Duodenal mucosa (tissue), 2 donors: ENCODE data around the gene EPS8.

ENCODE experiments used
- H3K27ac ChIP-seq: one replicate; pipeline ENCODE4 v1.7.0; 2013; ENCODE audit warnings: low read depth, low read length
- H3K27me3 ChIP-seq, 2 donors: one replicate each; pipeline ENCODE4 v1.7.0; 2013; ENCODE audit warnings: low read length in 2 of 2, control low read depth in 1 of 2; ENCODE audit not compliant: insufficient read depth in 2 of 2, control insufficient read depth in 1 of 2
- H3K36me3 ChIP-seq, 2 donors: one replicate each; pipeline ENCODE4 v1.7.0; 2013; ENCODE audit warnings: low read length in 2 of 2, control low read depth in 1 of 2; ENCODE audit not compliant: insufficient read depth in 2 of 2, control insufficient read depth in 1 of 2
- H3K4me1 ChIP-seq, 2 donors: one replicate each; pipeline ENCODE4 v1.7.0; 2013; ENCODE audit warnings: low read length in 2 of 2, control low read depth in 1 of 2; ENCODE audit not compliant: insufficient read depth in 2 of 2, control insufficient read depth in 1 of 2
- H3K4me3 ChIP-seq, 2 donors: one replicate each; pipeline ENCODE4 v1.7.0; 2013; ENCODE audit warnings: low read length in 2 of 2, low read depth in 1 of 2
- H3K9ac ChIP-seq, 2 donors: one replicate each; pipeline ENCODE4 v1.7.0; 2013; ENCODE audit warnings: low read length in 2 of 2, low read depth in 1 of 2
- H3K9me3 ChIP-seq, 2 donors: one replicate each; pipeline ENCODE4 v1.7.0; 2013; ENCODE audit warnings: low read length in 2 of 2, control low read depth in 1 of 2; ENCODE audit not compliant: control insufficient read depth in 1 of 2

Gene EPS8

GRCh38 chr12:15636060-15636890 lies 152.9 kb downstream of the EPS8 start:
- Histone ChIP-seq H3K27me3 (no peaks in the 10 kb centered on the region), H3K4me1 (no peaks in the 10 kb centered on the region), H3K27ac (no peak overlapping the region), H3K4me3 (no peak overlapping the region), H3K9me3 (no peaks in the 10 kb centered on the region), H3K36me3 (peaks cover 11 to 25% of the 10 kb centered on the region in 2 donors), H3K9ac (no peak overlapping the region)

GRCh38 chr12:15634010-15634683 lies 155.0 kb downstream of the EPS8 start:
- Histone ChIP-seq H3K4me3 (no peak overlapping the region), H3K36me3 (peaks cover 0 to 14% of the 10 kb centered on the region in 2 donors), H3K9ac (no peak overlapping the region), H3K27ac (no peak overlapping the region), H3K9me3 (no peaks in the 10 kb centered on the region), H3K27me3 (no peaks in the 10 kb centered on the region), H3K4me1 (peaks cover 0 to 11% of the 10 kb centered on the region in 2 donors)

GRCh38 chr12:15633201-15633600 lies 156.0 kb downstream of the EPS8 start:
- no peak overlapping the region for H3K9ac ChIP-seq
- no peak overlapping the region for H3K4me3 ChIP-seq
- H3K9me3 ChIP-seq, result no peaks in the 10 kb centered on the region
- peaks cover 0 to 14% of the 10 kb centered on the region in 2 donors for H3K36me3 ChIP-seq
- no peaks in the 10 kb centered on the region for H3K27me3 ChIP-seq
- H3K4me1 ChIP-seq, result peaks cover 0 to 13% of the 10 kb centered on the region in 2 donors
- no peak overlapping the region for H3K27ac ChIP-seq

GRCh38 chr12:15632708-15633107 lies 156.5 kb downstream of the EPS8 start:
- Histone ChIP-seq H3K4me1 (peaks cover 0 to 13% of the 10 kb centered on the region in 2 donors), H3K27me3 (no peaks in the 10 kb centered on the region), H3K4me3 (no peak overlapping the region), H3K27ac (no peak overlapping the region), H3K9me3 (no peaks in the 10 kb centered on the region), H3K36me3 (peaks cover 0 to 13% of the 10 kb centered on the region in 2 donors), H3K9ac (no peak overlapping the region)

- H3K36me3 ChIP-seq, result peaks cover 0 to 9% of the 10 kb centered on the region in 2 donors
- no peaks in the 10 kb centered on the region for H3K9me3 ChIP-seq
- H3K9ac ChIP-seq, result no peak overlapping the region
- no peaks in the 10 kb centered on the region for H3K27me3 ChIP-seq
- no peak overlapping the region for H3K27ac ChIP-seq
- H3K4me1 ChIP-seq, result peaks cover 0 to 13% of the 10 kb centered on the region in 2 donors
- no peak overlapping the region for H3K4me3 ChIP-seq
Observed at GRCh38 chr12:15631007-15631715, 158.0 kb downstream of the EPS8 start.

GRCh38 chr12:15629761-15630160 lies 159.4 kb downstream of the EPS8 start:
- Histone ChIP-seq H3K9me3 (no peaks in the 10 kb centered on the region), H3K36me3 (peaks cover under 1 to 9% of the 10 kb centered on the region in 2 donors), H3K9ac (no peak overlapping the region), H3K4me3 (no peak overlapping the region), H3K27ac (no peak overlapping the region), H3K27me3 (no peaks in the 10 kb centered on the region), H3K4me1 (peaks cover 0 to 13% of the 10 kb centered on the region in 2 donors)

GRCh38 chr12:15629108-15629507 lies 160.1 kb downstream of the EPS8 start:
- H3K36me3 ChIP-seq, result peaks cover 7 to 14% of the 10 kb centered on the region in 2 donors
- H3K27ac ChIP-seq, result no peak overlapping the region
- no peaks in the 10 kb centered on the region for H3K27me3 ChIP-seq
- no peak overlapping the region for H3K4me3 ChIP-seq
- H3K4me1 ChIP-seq, result peaks cover 0 to 13% of the 10 kb centered on the region in 2 donors
- H3K9me3 ChIP-seq, result no peaks in the 10 kb centered on the region
- H3K9ac ChIP-seq, result no peak overlapping the region

- Histone ChIP-seq H3K36me3 (peaks cover 11 to 20% of the 10 kb centered on the region in 2 donors), H3K9me3 (no peaks in the 10 kb centered on the region), H3K9ac (no peak overlapping the region), H3K27me3 (no peaks in the 10 kb centered on the region), H3K27ac (no peak overlapping the region), H3K4me3 (no peak overlapping the region), H3K4me1 (peaks cover 0 to 13% of the 10 kb centered on the region in 2 donors)
Observed at GRCh38 chr12:15627995-15628945, 160.9 kb downstream of the EPS8 start.

- Histone ChIP-seq H3K36me3 (peaks cover 16 to 23% of the 10 kb centered on the region in 2 donors), H3K4me1 (peaks cover 0 to 6% of the 10 kb centered on the region in 2 donors), H3K27me3 (no peaks in the 10 kb centered on the region), H3K9ac (no peak overlapping the region), H3K27ac (no peak overlapping the region), H3K9me3 (no peaks in the 10 kb centered on the region), H3K4me3 (no peak overlapping the region)
Observed at GRCh38 chr12:15625075-15625474, 164.1 kb downstream of the EPS8 start.
